SK-N-MC (cell line): ENCODE measurements around the gene CLTCL1.
A peak's percentile ranks its signal among the peaks of the same experiment; 100 is the strongest.

Experiments used
- DNase-seq: peaks from one replicate; pipeline ENCODE4 v3.0.0-alpha.2; 2011; ENCODE audit warnings: low read depth, low spot score
- H3K27ac ChIP-seq: fragments of 200-600 bp; sonication (generic); 2 replicates; pipeline ENCODE4 v1.5.1; 2016; ENCODE audit warnings: mixed run types
- H3K36me3 ChIP-seq: fragments of 200-600 bp; sonication (generic); 2 replicates; pipeline ENCODE4 v1.6.1; 2017; ENCODE audit warnings: antibody characterized with exemption, low read length, mixed read lengths; ENCODE audit not compliant: insufficient read depth
- H3K4me3 ChIP-seq: fragments of 200-600 bp; sonication (generic); 2 replicates; pipeline ENCODE4 v1.5.1; 2016
- H3K9ac ChIP-seq: fragments of 200-600 bp; sonication (generic); 2 replicates; pipeline ENCODE4 v1.8.0; 2017; ENCODE audit warnings: mixed run types, mixed read lengths; ENCODE audit not compliant: insufficient read length
- H3K9me3 ChIP-seq: fragments of 200-600 bp; sonication (generic); 2 replicates; pipeline ENCODE4 v1.6.1; 2017; ENCODE audit warnings: low read depth, mild to moderate bottlenecking, antibody characterized with exemption, low read length, moderate library complexity, mixed read lengths
- EZH2 ChIP-seq: fragments of 200-600 bp; sonication (generic); IDR thresholded peaks from one replicate; pipeline ENCODE4 v1.6.1; 2017; ENCODE audit warnings: antibody characterized with exemption
- FOXP2 ChIP-seq: optimal IDR thresholded peaks from 2 replicates; pipeline ENCODE3; 2011; ENCODE audit warnings: mild to moderate bottlenecking, moderate library complexity; ENCODE audit not compliant: insufficient read depth; ENCODE audit errors: extremely low read length, control extremely low read depth
- POLR2AphosphoS5 ChIP-seq: IDR thresholded peaks from 2 replicates; pipeline ENCODE4 v1.6.1; 2012; ENCODE audit warnings: mild to moderate bottlenecking, low read depth, low read length, borderline replicate concordance

The CLTCL1 gene

GRCh38 chr22:19180740-19181410, 110.6 kb downstream of the CLTCL1 start:
- Histone ChIP-seq H3K9ac (no peak overlapping the region), H3K36me3 (no peaks in the 10 kb centered on the region; the same call in 1 of the 2 replicates), H3K27ac (no peak overlapping the region), H3K4me3 (no peak overlapping the region), H3K9me3 (no peaks in the 10 kb centered on the region)
- no peak for DNase-seq
- TF ChIP-seq FOXP2, result no peak
- TF ChIP-seq EZH2, result no peak
- no peak for TF ChIP-seq POLR2AphosphoS5

DNA sequence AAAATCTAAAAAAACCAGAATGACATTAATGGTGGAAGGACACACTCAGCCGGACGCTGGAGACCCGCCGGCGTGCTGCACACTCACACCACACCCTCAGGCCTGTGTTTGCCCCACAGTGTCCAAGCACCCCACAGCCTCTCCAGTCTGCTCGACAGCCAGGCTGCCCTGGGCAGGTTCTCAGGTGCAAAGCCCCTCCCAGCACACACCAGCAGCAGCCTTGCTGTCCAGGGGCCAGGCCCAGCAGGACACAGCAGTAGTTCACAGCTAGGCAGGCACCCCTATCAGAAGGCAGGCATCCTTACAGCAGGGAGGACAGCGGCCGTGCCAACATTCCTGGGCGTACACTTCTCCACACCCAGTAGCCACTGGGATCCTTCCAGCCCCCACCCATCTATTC, 111.3 kb downstream of the CLTCL1 start:
- TF ChIP-seq EZH2, result no peak
- no peak for TF ChIP-seq FOXP2
- no peak for TF ChIP-seq POLR2AphosphoS5
- no peak overlapping the region for H3K27ac ChIP-seq
- no peak for DNase-seq
- no peaks in the 10 kb centered on the region; the same call in 1 of the 2 replicates for H3K36me3 ChIP-seq
- no peak overlapping the region for H3K4me3 ChIP-seq
- H3K9me3 ChIP-seq, result no peaks in the 10 kb centered on the region
- no peak overlapping the region for H3K9ac ChIP-seq

DNA sequence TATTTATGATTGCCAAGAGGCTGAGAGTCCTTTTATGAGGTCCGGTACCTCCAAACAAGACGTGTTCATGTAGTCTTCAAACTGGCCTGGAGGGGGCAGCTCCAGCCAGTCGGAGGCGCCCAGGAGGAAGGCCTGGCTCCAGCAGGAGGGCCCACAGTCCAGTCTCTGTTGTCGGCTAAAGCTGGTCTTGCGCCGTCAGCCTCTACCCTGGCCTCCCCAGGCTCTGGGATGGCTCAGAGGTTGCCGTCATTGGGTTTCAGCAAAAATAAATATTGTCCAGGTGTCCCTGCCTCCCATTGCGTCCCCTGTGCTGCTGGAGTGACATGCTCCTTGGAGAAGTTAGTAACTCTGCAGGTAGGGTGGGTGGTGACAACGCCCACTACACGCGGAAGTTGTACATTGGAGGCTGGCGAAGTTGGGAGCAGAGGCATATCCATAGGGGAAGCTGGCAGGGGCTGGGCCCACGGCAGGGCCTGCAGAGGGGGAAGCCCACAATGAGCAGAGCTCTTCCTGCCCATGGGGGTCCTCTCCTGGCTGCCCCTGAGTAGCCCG, 111.9 kb downstream of the CLTCL1 start:
- Histone ChIP-seq H3K27ac (no peak overlapping the region), H3K9ac (no peak overlapping the region)
- TF ChIP-seq EZH2 (no peak), FOXP2 (no peak), POLR2AphosphoS5 (no peak)

DNA sequence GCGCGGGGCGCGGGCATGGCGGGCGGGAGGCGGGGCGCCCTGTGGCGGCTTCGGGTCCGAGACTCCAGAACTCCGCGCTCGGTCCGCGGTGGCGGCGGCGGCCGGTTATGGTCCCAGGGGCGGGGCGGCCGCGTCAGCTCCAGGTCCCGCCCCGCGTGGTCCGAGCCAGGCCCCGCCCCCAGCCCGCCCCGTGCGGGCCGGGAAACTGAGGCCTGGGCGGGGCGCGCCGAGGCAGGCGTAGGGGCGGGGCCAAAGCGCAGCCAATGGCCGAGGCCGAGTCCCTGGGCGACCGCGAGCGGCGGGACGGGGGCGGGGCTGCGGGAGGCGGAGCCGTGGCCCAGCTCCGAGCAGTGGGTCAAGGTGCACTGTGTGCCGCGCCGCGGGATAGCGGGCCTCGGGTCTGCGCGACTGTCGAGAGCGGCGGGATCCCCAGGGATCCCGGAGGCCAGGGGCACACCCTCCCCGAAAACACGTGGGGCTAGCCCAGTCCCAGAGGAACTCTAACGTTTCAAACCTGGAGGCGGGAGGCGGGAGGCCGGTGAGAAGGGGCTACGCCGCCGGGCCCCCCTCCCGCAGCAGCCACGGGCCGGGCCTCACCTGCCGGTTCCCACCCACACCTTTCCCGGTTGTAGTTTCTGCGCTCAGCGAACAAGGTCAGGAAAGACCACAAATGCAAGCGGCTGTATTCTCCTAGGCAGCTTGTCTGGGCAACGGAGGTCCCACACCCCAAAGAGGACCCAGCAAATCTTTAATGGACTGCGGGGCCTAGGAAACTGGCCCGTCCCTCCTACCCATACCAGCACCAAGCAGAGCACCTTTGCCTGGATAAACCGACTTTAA, 112.6 kb downstream of the CLTCL1 start, which contains the start of gene SLC25A1:
SLC25A1 (minus strand) TSS at position 80 of the 840 bp plus-strand sequence; CDS start at position 17, 63 bp downstream.
- H3K36me3 ChIP-seq, result no peaks in the 10 kb centered on the region; the same call in 1 of the 2 replicates
- peak within 1 kb of the TSS; percentile 77 for H3K9ac ChIP-seq
- no peaks in the 10 kb centered on the region for H3K9me3 ChIP-seq
- DNase-seq, result no peak
- H3K27ac ChIP-seq, result no peak within 1 kb of the TSS
- H3K4me3 ChIP-seq, result peak within 1 kb of the TSS; percentile 89
- no peak for TF ChIP-seq FOXP2
- TF ChIP-seq POLR2AphosphoS5, result peak; percentile 67; the same call in 1 of the 2 replicates

More for the DNA sequence above, 111.9 kb downstream of the CLTCL1 start:
- no peaks in the 10 kb centered on the region for H3K9me3 ChIP-seq
- no peaks in the 10 kb centered on the region; the same call in 1 of the 2 replicates for H3K36me3 ChIP-seq
- no peak for DNase-seq
- H3K4me3 ChIP-seq, result peak overlapping the region; percentile 89

DNA sequence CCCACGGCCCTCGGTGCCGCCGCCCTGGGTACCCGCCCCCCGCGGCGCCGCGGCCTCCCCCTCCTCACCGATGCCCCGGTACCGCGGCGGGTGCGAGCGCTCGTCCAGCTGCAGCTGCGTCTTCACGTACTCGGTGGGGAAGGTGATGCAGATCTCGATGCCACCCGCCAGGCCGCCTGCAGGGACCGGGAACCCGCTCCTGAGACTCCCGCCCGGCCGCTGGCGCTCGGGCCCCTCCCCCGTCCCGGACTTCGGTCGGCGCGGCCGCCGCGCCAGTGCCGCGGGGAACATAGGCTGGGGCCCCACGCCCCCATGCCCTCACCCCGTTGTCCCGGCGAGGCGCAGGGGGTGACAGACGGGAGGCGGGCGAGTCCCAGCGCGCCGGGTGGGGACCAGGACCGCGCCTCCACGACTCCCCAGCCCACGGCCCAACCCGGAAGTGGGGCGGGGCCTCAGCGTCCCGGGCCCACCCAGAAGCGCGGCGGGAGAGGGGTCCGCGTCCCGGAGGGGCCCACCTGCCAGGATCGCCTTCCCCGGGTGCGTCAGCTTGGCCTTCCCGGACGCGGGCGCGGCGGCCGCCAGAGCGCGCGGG, 113.4 kb downstream of the CLTCL1 start:
- TF ChIP-seq POLR2AphosphoS5 (no peak), FOXP2 (no peak), EZH2 (no peak)
- Histone ChIP-seq H3K9ac (peak overlapping the region; percentile 77), H3K36me3 (no peaks in the 10 kb centered on the region; the same call in 1 of the 2 replicates), H3K9me3 (no peaks in the 10 kb centered on the region), H3K4me3 (peak overlapping the region; percentile 89), H3K27ac (no peak overlapping the region)
- no peak for DNase-seq

- Histone ChIP-seq H3K27ac (no peak overlapping the region), H3K36me3 (no peaks in the 10 kb centered on the region; the same call in 1 of the 2 replicates), H3K4me3 (peak overlapping the region; percentile 89), H3K9ac (peak overlapping the region; percentile 77), H3K9me3 (no peaks in the 10 kb centered on the region)
- TF ChIP-seq EZH2 (no peak), POLR2AphosphoS5 (no peak), FOXP2 (no peak)
- DNase-seq, result no peak
Measured at GRCh38 chr22:19177164-19178064, 114.1 kb downstream of the CLTCL1 start.

GRCh38 chr22:19176732-19177131, 114.8 kb downstream of the CLTCL1 start:
- TF ChIP-seq FOXP2 (no peak), POLR2AphosphoS5 (no peak), EZH2 (no peak)
- no peak for DNase-seq
- H3K4me3 ChIP-seq, result peak overlapping the region; percentile 89; the same call in 1 of the 2 replicates
- H3K9me3 ChIP-seq, result no peaks in the 10 kb centered on the region
- no peaks in the 10 kb centered on the region; the same call in 1 of the 2 replicates for H3K36me3 ChIP-seq
- H3K27ac ChIP-seq, result no peak overlapping the region
- no peak overlapping the region for H3K9ac ChIP-seq
